Activated naive CD4-positive, alpha-beta T cell (primary cell): ENCODE data around the gene CYP4F3.
"Not testable (repeated sequence)": the region's sequence is repeated elsewhere in the genome, so short reads cannot be mapped to it uniquely, and the experiment has no call there.

ENCODE experiments used
- DNase-seq, 4 experiments: peaks; one replicate each; lab custom pipeline; 2025; lab: John Stamatoyannopoulos, UW

The CYP4F3 gene

DNA sequence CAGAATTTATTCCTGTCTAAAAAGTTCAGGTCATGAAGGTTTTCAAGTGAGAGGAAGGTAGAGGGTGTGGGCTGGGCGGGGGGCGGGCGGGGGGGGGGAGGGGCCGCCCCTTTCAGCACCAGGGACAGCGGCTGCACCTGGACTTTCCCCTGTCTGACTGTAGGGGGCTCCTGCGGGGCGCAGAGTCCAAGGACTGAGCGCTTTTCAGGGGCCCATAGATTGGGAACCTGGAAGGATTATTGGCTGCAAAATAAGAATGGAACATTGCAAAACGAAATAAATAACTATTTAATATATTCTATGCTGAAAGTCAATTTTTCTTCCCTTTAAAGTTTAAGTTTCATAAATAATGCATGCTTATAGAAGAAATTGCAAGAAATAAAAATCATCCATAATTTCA, 8.9 kb upstream of the CYP4F3 start:
- DNase-seq = peak in 2 of 4 experiments; percentile 7 to 19

DNA sequence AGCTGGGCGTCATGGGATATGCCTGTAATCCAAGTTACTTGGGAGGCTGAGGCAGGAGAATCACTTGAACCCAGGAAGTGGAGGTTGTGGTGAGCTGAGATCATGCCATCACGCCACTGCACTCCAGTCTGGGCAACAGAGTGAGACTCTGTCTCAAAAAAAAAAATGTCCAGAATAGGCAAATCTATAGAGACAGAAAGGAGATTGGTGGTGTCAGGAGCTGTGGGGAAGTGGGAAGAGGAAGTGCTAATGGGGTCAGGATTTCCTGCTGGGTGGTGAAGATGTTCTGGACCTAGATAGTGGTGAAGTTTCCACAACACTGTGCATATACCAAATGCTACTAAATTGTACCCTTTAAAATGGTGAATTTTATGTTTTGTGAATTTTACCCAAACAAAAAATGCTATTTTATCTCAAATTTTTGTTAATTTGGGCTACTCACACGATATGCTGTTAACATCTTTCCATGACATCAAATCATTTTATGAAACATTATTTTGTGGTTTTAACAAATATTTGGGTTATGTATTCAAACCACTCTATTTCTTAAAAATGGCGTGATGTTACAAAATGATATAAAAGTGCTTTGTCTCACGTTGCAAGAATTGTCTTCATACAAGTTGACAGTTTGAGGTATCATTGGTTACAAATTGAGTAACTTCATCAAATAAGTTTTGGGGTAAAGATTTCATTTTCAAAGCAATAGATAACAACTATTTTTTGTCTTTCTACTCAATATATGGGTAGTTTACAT, 7.4 kb upstream of the CYP4F3 start:
- DNase-seq = no peak

DNA sequence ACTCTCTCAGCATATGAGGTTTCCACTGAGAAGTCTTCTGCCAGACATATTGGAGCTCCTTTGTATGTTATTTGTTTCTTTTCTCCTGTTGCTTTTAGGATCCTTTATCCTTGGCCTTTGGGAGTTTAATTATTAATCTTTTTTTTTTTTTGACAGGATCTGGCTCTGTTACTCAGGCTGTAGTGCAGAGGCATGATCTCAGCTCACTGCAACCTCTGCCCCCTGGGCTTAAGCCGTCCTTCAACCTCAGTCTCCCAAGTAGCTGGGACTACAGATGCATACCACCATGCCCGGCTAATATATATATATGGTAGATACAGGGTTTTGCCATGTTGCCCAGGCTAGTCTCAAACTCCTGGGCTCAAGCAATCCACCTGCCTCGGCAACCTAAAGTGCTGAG, 6.6 kb upstream of the CYP4F3 start:
- no peak for DNase-seq

DNA sequence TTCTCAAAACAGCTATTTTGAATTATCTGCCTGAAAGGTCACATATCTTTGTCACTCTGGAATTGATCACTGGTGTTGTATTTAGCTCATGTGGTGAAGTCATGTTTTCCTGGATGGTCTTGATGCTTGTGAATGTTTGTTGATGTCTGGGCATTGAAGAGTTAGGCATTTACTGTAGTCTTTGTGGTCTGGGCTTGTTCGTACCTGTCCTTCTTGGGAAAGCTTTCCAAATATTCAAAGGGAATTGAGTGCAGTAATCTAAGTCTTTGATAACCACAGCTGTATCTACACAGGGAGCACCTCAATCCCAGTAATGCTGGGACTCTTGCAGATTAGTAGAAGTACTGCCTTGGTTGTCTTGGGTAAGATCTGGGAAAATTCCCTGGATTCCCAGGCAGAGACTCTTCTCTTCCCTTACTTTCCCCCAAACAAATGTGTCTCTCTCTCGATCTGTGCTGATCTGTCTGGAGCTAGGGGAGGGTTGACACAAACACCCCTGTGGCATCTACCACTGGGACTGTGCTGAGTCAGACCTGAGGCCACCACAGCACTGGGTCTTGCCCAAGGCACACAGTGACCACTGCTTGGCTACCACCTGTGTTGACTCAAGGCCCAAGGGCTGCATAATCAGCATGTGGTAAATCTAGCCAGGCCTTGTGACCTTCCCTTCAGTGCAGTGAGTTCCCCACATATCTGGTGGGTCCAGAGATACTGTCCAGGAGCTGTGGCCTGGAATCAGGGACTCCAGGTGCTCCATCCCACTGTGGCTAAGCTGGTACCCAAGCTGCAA, 5.5 kb upstream of the CYP4F3 start:
- no peak for DNase-seq

DNA sequence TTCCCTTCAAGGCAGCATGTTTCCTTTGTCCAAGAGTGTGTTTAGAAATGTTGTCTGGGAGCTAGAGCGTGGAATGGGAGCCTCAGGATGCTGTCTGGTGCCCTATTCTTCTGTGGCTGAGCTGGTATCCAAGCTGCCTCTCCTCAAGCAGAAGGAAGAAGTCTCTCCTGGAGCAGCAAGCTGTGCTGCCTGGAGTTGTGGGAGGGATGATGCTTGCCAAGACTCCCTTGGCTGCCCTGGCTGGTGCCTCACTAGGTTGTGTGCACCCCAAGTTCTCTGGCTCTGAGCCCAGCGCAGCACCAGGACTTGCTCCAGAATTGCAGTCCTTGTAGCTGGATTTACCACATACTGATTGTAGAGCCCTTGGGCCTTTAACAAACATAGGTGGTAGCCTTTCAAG, 4.7 kb upstream of the CYP4F3 start:
- DNase-seq = no peak

DNA sequence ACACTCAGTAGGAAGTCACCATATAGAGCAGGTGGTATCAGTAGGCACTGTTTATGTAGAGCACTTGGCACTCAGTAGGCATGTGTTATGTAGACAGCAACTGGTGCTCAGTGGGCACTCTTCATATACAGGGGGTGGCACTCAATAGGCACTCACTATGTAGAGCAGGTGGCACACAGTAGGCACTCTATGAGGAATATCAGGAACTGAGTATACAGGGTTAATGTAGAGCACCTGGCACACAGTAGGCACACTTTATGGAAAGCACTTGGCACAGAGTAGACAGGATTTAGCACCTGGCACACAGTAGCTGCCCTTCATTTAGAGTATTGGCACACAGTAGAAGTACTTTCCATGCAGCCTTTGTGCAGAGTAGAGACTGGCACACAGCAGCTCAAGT, 1.1 kb upstream of the CYP4F3 start:
- no peak for DNase-seq

DNA sequence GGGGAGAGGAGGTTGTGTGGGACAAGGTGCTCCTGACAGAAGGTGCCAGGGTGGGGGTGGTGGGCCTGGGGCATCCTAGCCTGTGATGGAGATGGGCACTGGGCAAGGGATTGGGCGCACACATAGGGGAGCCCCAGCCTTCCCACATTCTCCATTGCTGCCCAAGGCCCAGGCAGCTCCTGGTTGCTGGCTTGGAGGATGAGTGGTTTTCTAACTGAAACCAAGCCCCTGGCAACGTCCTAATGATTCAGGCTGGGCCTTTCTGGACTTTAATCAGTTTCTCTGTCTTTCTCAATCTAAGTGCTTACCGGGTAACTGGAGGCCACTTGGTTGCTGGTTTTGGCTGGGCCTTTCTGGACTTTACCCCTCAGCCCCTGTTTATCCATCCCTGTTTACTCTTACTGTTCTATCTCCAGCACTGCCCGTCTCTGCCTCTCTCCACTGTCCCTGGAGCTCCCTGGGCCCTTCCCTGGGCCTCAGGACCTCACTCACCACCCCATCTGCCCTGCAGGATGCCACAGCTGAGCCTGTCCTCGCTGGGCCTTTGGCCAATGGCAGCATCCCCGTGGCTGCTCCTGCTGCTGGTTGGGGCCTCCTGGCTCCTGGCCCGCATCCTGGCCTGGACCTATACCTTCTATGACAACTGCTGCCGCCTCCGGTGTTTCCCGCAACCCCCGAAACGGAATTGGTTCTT, 354 bp downstream of the CYP4F3 start:
- no peak for DNase-seq

DNA sequence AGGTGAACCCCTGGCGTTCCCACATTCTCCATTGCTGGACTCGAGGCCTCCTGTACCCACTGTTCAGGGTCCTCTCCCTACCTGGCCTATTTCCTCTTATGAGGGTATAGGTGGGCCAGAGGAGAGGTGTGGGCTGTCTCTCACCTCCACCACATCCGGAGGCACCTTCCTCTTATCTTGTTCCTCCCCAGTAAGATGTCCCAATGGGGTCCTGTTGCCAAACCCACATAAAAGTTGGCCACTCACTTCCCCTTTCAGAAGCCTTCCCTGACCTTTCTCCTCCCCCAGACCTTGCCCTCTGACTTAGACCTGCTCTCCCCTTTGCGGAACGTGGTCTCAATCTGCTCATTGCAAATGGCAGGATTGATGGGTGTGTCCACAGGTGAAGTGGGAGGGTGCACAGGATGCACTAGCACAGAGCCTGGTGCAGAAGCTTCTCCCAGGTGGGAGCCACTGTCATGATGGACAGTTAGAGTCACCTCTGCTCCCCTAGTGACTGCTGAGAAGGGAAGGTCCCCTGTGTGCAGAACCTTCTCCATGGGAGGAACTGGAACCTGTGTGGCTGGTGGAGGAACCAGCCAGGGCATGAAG, 1.3 kb downstream of the CYP4F3 start:
- no peak for DNase-seq

DNA sequence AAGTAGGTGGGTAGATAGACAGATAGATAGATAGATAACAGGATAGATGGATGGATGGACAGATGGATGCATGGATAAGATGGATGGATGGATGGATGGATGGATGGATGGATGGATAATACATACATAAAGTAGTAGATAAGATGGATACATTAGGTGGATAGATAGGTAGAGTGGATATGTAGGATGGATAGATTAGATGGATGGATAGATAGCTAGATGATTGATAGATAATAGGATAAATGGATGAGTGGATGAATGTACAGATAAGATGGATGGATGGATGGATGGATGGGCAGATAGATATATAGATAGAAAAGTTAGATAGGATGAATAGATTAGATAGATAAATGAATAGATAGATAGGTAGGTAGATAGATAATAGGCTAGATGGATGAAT, 2.1 kb downstream of the CYP4F3 start:
- DNase-seq = no peak

DNA sequence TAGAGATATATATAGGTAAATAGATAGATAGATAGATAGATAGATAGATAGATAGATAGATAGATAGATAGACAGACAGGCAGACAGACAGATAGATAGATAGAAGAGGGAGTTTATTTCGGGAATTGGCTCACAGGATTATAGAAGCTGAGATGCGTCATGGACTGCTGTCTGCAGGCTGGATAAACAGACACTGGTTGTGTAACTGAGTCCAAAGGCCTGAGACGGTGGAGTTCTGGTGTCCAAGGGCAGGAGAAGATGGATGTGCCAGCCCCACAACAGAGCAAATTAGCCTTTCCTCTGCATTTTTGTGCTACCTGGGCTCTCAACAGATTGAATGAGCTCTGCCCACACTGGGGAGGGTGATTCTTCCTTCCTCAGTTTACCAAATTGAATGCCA, 2.7 kb downstream of the CYP4F3 start:
- no peak for DNase-seq

DNA sequence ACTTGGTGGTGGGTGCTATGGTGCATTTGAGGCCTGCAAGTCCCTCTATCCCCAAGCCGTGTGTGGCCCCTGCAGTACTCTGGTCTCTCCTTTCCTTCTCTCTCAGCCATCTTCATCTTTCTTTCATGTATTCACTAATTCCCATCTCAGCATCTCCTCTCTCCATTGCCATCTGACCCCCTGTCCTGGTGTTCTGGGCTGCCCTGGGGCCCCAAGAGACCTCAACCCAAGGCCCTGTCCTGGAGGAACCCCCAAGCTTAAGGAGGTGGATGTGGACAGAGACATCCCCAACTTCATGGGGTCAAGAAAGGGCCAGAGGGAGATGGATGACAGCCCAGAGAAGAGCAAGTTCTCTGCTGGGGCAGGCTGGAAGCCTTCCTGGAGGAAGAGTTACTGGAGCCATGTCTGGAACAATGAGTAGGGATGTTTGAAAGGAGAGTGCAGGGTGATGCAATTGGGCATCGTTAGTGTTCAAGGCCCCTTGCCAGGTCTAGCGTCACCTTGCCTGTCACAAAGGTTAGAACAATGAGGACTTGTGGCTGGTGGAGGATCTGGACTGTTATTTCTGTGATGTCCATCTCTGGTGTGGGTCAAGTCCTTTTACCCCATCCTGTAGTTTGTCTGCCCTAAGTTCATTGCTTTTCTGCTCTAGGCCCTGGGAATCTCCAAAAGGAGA, 3.5 kb downstream of the CYP4F3 start:
- DNase-seq = no peak

DNA sequence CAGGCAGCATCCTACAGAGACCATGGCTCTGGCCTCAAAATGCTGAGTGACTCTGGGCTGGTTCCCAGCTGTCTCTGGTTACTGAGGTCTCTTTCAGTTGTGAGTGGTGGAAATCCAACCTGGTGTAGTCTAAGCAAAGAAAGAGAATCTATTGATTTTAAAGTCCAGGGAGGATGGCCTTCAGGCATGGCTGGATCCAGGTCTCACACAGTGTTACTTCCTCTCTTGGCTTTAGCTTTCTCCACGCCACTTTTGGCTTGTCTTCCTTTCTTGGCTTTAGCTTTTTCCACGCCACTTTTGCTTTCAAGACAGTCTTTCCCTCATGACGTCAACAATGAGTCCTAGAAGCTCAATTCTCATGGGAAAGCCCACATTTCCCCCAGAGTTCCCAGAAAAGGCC, 4.1 kb downstream of the CYP4F3 start:
- no peak for DNase-seq

DNA sequence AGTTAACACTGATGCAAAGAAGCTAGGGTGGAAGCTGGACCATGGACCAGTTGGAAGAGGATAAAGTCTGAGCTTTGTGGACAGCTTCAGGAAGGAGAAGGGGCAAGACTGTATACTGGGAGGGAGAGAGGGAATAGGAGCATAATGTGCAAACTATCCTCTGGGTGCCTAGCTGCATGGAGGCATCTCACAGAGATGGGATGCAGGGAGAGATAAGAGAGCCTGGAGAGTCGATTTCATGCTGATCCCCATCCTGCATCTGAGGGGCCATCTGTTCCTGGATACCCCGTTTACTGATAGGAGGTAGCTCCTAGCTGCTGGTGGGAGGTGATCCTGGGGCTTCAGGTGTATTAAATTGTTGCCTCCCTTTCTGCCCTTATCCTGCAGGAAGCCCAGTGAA, 8.8 kb downstream of the CYP4F3 start:
- no peak for DNase-seq

DNA sequence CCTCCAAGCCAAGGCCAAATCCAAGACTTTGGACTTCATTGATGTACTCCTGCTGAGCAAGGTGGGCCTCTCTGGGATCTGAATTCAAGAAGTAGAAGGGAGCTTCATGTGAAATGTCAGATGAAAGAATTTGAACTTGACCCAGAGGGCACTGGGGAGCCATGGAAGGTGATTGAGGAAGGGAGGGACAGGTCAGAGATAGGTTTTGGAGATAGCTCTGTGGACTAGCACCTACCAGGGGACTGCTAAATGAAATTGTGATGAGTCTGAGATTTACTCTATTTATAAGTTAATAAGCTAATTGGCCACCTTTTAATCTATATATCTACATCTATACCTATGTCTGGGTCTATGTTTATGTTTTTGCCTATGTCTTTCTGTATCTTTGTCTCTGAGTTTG, 9.4 kb downstream of the CYP4F3 start:
- DNase-seq = not testable (repeated sequence)

DNA sequence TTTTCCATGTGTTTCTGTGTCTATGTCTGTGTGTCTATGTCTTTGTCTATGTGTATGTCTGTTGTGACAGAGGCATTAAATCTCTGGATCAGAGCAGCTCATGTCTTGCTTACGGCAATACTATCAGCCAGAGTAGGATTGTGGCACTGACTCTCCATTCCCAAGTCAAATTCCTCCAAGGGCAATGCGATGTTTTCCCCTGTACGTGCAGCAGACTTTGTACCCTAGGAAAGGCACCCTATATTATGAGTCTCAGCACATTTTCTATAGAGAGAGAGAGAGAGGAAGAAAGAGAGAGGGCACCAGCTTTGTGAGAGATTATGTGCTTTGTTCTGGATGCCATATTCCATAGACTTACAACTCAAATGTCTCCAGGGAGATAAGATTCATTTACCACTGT, 11.1 kb downstream of the CYP4F3 start:
- DNase-seq = no peak

DNA sequence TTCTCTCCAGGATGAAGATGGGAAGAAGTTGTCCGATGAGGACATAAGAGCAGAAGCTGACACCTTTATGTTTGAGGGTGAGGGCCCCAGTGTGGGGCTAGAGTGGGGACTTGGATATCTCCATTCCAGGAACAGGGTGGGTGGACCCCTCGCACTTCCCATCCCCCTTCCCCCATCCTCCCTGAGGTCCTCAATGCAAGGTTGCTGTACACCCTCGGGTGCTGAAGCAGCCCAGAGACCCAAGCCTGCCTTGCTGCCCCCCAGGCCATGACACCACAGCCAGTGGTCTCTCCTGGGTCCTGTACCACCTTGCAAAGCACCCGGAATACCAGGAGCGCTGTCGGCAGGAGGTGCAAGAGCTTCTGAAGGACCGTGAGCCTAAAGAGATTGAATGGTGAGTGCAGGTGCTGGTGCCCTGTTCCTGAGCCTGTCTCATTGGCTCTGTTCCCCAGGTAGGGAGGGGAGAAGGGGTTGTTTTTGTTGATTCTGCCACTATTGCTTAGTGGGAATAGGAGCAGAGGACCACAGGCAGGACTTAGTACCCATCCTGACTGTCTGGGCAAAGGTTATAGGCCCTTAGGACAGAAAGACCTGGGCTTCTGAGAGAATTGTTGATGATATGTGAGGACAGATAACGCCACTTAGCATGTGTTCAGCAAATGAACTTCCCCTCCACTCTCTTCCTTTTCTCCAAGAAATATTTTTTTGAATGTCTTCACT, 12.0 kb downstream of the CYP4F3 start:
- no peak for DNase-seq

DNA sequence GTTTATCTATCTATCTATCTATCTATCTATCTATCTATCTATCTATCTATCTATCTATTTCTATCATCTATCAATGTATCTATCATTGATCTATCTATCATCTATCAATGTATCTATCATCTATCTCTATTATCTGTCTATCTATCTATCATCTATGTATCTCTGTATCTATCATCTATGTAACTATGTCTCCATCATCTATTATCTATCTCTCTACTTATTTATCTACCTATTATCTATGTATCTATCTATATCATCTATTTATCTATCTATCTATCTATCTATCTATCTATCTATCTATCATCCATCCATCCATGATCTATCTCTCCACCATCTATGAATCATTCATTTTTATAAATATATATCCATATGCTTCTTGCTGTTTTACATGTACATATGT, 15.8 kb downstream of the CYP4F3 start:
- DNase-seq = no peak

DNA sequence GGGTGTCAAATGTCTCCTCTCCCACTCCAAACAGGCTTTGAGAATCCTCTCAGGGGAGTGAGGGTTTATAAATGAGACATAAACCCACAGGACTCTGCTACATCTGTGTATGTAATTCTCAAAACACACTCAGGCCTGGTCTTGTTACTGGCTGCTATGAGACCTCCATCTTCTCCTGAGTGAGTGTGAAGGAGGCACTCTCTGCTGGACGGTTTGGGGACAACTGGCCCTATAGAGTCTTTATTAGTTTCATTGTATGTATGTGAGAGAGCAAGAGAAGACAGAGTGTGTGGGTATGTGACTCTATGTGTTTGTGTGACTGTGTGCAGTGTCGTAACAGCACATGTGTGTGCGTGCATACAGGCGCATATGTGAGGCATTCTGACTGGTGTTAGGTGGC, 22.6 kb downstream of the CYP4F3 start:
- DNase-seq = no peak

DNA sequence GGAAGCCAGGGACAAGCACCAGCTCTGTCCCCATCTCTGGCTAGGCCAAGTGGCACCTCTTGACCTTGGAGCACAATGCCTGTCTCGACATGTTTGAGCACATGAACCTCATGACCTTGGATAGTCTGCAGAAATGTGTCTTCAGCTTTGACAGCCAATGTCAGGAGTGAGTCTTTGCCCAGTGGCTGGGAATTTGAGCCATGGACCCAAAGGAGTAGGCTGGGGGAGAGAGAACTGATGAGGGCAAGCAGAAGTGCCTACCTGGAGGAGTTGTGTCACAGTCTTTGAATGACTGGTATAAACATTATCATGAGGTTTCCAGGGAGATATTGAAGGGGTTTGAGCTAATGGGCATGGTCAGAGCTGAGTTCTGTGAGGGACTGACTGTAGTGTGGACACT, 25.5 kb downstream of the CYP4F3 start:
- DNase-seq = no peak

DNA sequence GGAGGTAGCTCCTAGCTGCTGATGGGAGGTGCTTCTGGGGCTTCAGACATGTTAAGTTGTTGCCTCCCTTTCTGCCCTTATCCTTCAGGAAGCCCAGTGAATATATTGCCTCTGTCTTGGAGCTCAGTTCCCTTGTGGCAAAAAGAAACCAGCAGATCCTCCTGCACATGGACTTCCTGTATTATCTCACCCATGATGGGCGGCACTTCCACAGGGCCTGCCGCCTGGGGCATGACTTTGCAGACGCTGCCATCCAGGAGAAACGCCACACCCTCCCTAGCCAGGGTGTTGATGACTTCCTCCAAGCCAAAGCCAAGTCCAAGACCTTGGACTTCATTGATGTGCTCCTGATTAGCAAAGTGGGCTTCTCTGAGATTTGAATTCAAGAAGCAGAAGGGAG, 26.2 kb downstream of the CYP4F3 start:
- DNase-seq = no peak

DNA sequence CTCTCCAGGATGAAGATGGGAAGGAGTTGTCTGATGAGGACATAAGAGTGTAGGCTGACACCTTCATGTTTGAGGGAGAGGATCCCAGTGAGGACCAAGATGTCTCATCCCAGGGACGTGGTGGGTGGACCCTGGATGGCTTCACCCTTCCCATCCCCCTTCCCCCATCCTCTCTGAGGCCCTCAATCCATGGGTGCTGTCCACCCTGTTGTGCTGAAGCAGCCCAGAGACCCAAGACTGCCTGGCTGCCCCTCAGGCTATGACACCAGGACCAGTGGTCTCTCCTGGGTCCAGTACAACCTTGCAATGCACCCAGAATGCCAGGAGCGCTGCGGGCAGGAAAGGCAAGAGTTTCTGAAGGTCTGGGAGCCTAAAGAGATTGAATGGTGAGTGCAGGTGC, 28.7 kb downstream of the CYP4F3 start:
- no peak for DNase-seq
